Prostate gland (tissue), 2 donors: ENCODE measurements around the gene SRGAP3. TPM values are rescaled to one million over a fixed set of nuclear protein-coding genes. Genes with fewer than 3 reads are reported as not detected.

Experiments
- DNase-seq: peaks from one replicate; pipeline ENCODE4 v3.0.0-alpha.2; 2019; ENCODE audit warnings: low spot score
- H3K27ac ChIP-seq, 2 donors: fragments of 200-600 bp; sonication (generic); 2 replicates each; pipeline ENCODE4 v1.5.1; 2017 to 2019
- H3K27me3 ChIP-seq: fragments of 200-600 bp; sonication (generic); replicated peaks from 2 replicates; pipeline ENCODE4 v1.5.1; 2019; ENCODE audit not compliant: insufficient read depth
- H3K36me3 ChIP-seq, 2 donors: fragments of 200-600 bp; sonication (generic); 1 replicate in 1 of 2; 2 replicates in 1 of 2; pipeline versions ENCODE4 v1.5.1 to v1.8.1; 2017 to 2019
- H3K4me1 ChIP-seq: fragments of 200-600 bp; sonication (generic); replicated peaks from 2 replicates; pipeline ENCODE4 v1.5.1; 2019
- H3K4me3 ChIP-seq, 2 donors: fragments of 200-600 bp; sonication (generic); 2 replicates each; pipeline ENCODE4 v1.5.1; 2017 to 2019
- H3K9me3 ChIP-seq: fragments of 200-600 bp; sonication (generic); 2 replicates; pipeline ENCODE4 v1.5.1; 2017
- CTCF ChIP-seq, 4 experiments: fragments of 200-600 bp in 2 of 4; fragments of 450-650 bp in 2 of 4; sonication (generic) in 2 of 4; IDR thresholded peaks; 1 replicate in 3 of 4; 2 replicates in 1 of 4; pipeline ENCODE4 v1.5.1; 2016 to 2019; ENCODE audit warnings: antibody characterized with exemption in 4 of 4, mild to moderate bottlenecking in 2 of 4, moderate library complexity in 2 of 4
- POLR2A ChIP-seq: fragments of 450-650 bp; IDR thresholded peaks from one replicate; pipeline ENCODE4 v1.6.1; 2016; ENCODE audit warnings: antibody characterized with exemption, mild to moderate bottlenecking
- POLR2AphosphoS5 ChIP-seq: sonication (generic); formaldehyde crosslinking; IDR thresholded peaks from one replicate; pipeline ENCODE4 v1.6.1; 2017; ENCODE audit warnings: antibody characterized with exemption
- WGBS: methylation state at CpG from one replicate; pipeline ENCODE4 v1.1.5; 2018; 5-methylcytosine and 5-hydroxymethylcytosine counted together
- intact Hi-C: fragments of 100-400 bp; cut with DNase I; formaldehyde crosslinking; loops from one replicate; pipeline ENCODE4 v1.14.2; 2022
- total RNA-seq, 2 donors: library from RNA; depleted of rRNA; stranded (reverse); fragments of >200 nt; gene quantifications; one replicate each; pipeline ENCODE4 v1.1.0, GENCODE V29; 2016

Gene SRGAP3
- total RNA-seq, 2 donors from 2014 or later: 23.6 to 50.3 TPM

GRCh38 chr3:9008550-9009255 is 240.7 kb downstream of the SRGAP3 start:
- intact Hi-C loops: no loop called here
- H3K4me3 ChIP-seq: no peak overlapping the region
- H3K27ac ChIP-seq: no peak overlapping the region
- no peaks in the 10 kb centered on the region for H3K36me3 ChIP-seq
- H3K4me1 ChIP-seq: no peaks in the 10 kb centered on the region
- H3K9me3 ChIP-seq: no peaks in the 10 kb centered on the region
- WGBS: 65% methylated on average over 6 of the region's 6 CpGs
- no peak for TF ChIP-seq POLR2A
- TF ChIP-seq POLR2AphosphoS5: no peak
- TF ChIP-seq CTCF (IDR thresholded peaks at IDR 0.05): no peak
- DNase-seq: no peak
- H3K27me3 ChIP-seq: no peaks in the 10 kb centered on the region

- no peaks in the 10 kb centered on the region for H3K4me1 ChIP-seq
- TF ChIP-seq POLR2AphosphoS5 (no peak), POLR2A (no peak), CTCF (IDR thresholded peaks at IDR 0.05) (no peak)
- H3K36me3 ChIP-seq: no peaks in the 10 kb centered on the region
- intact Hi-C loops: no loop called here
- 89% methylated on average over 2 of the region's 2 CpGs for WGBS
- H3K27ac ChIP-seq: no peak overlapping the region
- H3K27me3 ChIP-seq: no peaks in the 10 kb centered on the region
- H3K9me3 ChIP-seq: no peaks in the 10 kb centered on the region
- DNase-seq: no peak
- H3K4me3 ChIP-seq: no peak overlapping the region
These were observed 241.5 kb downstream of the SRGAP3 start for GRCh38 chr3:9007928-9008327.

GRCh38 chr3:9007213-9007612 is 242.2 kb downstream of the SRGAP3 start:
- TF ChIP-seq CTCF (IDR thresholded peaks at IDR 0.05) (no peak), POLR2AphosphoS5 (no peak), POLR2A (no peak)
- intact Hi-C loops: no loop called here
- Histone ChIP-seq H3K9me3 (no peaks in the 10 kb centered on the region), H3K4me3 (no peak overlapping the region), H3K36me3 (no peaks in the 10 kb centered on the region), H3K27ac (no peak overlapping the region), H3K4me1 (no peaks in the 10 kb centered on the region), H3K27me3 (no peaks in the 10 kb centered on the region)
- no peak for DNase-seq
- WGBS: 95% methylated on average over 2 of the region's 2 CpGs

- Histone ChIP-seq H3K27me3 (no peaks in the 10 kb centered on the region), H3K4me1 (no peaks in the 10 kb centered on the region), H3K9me3 (no peaks in the 10 kb centered on the region), H3K27ac (no peak overlapping the region), H3K4me3 (no peak overlapping the region), H3K36me3 (no peaks in the 10 kb centered on the region)
- DNase-seq: no peak
- intact Hi-C loops: no loop called here
- TF ChIP-seq POLR2A (no peak), CTCF (IDR thresholded peaks at IDR 0.05) (no peak), POLR2AphosphoS5 (no peak)
These were observed 249.4 kb downstream of the SRGAP3 start for GRCh38 chr3:9000041-9000440.

- Histone ChIP-seq H3K27me3 (no peaks in the 10 kb centered on the region), H3K36me3 (no peaks in the 10 kb centered on the region), H3K4me1 (no peaks in the 10 kb centered on the region), H3K9me3 (no peaks in the 10 kb centered on the region), H3K27ac (peak overlapping the region in 1 of 2 donors; percentile 23), H3K4me3 (no peak overlapping the region)
- no peak for DNase-seq
- intact Hi-C loops: loop anchor here (5.0 kb wide), 1 partner anchor 305 kb away; no protein-coding TSS in a partner anchor
- TF ChIP-seq CTCF (IDR thresholded peaks at IDR 0.05) (no peak), POLR2A (no peak), POLR2AphosphoS5 (no peak)
- WGBS: 70% methylated on average over 3 of the region's 3 CpGs
These were observed 252.3 kb downstream of the SRGAP3 start for GRCh38 chr3:8997151-8997550.
